ENCODE measurements around the gene CHCHD6.
"Not testable (repeated sequence)": the region's sequence is repeated elsewhere in the genome, so short reads cannot be mapped to it uniquely, and the experiment has no call there.

The CHCHD6 gene

GRCh38 chr3:126781406-126781805 is 77.4 kb downstream of the CHCHD6 start:
- no peak for DNase-seq

- peak; percentile 9 for DNase-seq
These were observed 78.0 kb downstream of the CHCHD6 start for GRCh38 chr3:126781889-126782491.

- no peak for DNase-seq
These were observed 78.5 kb downstream of the CHCHD6 start for GRCh38 chr3:126782536-126782935.

GRCh38 chr3:126784254-126784653 is 80.2 kb downstream of the CHCHD6 start:
- DNase-seq = no peak

- not testable (repeated sequence) for DNase-seq
These were observed 87.3 kb downstream of the CHCHD6 start for GRCh38 chr3:126791320-126791719.

GRCh38 chr3:126792998-126793397 is 89.0 kb downstream of the CHCHD6 start:
- DNase-seq = no peak

- no peak for DNase-seq
These were observed 93.5 kb downstream of the CHCHD6 start for GRCh38 chr3:126797563-126797962.

- no peak for DNase-seq
These were observed 94.5 kb downstream of the CHCHD6 start for GRCh38 chr3:126798521-126798920.

- no peak for DNase-seq
These were observed 95.1 kb downstream of the CHCHD6 start for GRCh38 chr3:126799099-126799498.

- DNase-seq = not testable (repeated sequence)
These were observed 97.3 kb downstream of the CHCHD6 start for GRCh38 chr3:126801312-126801711.

GRCh38 chr3:126807795-126808194 is 103.8 kb downstream of the CHCHD6 start:
- DNase-seq = no peak

- no peak for DNase-seq
These were observed 107.5 kb downstream of the CHCHD6 start for GRCh38 chr3:126811530-126811929.

GRCh38 chr3:126816298-126816697 is 112.3 kb downstream of the CHCHD6 start:
- peak; percentile 91 for DNase-seq

GRCh38 chr3:126816986-126817777 is 113.1 kb downstream of the CHCHD6 start:
- no peak for DNase-seq

- no peak for DNase-seq
These were observed 113.7 kb downstream of the CHCHD6 start for GRCh38 chr3:126817781-126818180.

GRCh38 chr3:126818400-126819095 is 114.5 kb downstream of the CHCHD6 start:
- DNase-seq = no peak

- no peak for DNase-seq
These were observed 122.7 kb downstream of the CHCHD6 start for GRCh38 chr3:126826693-126827092.

GRCh38 chr3:126827121-126827520 is 123.1 kb downstream of the CHCHD6 start:
- no peak for DNase-seq

GRCh38 chr3:126828306-126828705 is 124.3 kb downstream of the CHCHD6 start:
- no peak for DNase-seq

- DNase-seq = no peak
These were observed 128.9 kb downstream of the CHCHD6 start for GRCh38 chr3:126832933-126833332.

- DNase-seq = no peak
These were observed 130.8 kb downstream of the CHCHD6 start for GRCh38 chr3:126834596-126835471.

GRCh38 chr3:126835472-126836219 is 131.6 kb downstream of the CHCHD6 start:
- no peak for DNase-seq

Data from NCI-H82 (cell line).